GM18907 (cell line): Measurements from ENCODE around the gene CYBB.
A peak's percentile ranks its signal among the peaks of the same experiment; 100 is the strongest.

ENCODE experiments used
- ATAC-seq: cut with Tn5 transposase; IDR thresholded peaks from one replicate; pipeline ENCODE4 v1.9.1; 2021; ENCODE audit warnings: mild to moderate bottlenecking, moderate library complexity; ENCODE audit not compliant: unreplicated experiment

The CYBB gene

GRCh38 chrX:37785569-37785968, 5.7 kb downstream of the CYBB start:
- ATAC-seq = no peak

DNA sequence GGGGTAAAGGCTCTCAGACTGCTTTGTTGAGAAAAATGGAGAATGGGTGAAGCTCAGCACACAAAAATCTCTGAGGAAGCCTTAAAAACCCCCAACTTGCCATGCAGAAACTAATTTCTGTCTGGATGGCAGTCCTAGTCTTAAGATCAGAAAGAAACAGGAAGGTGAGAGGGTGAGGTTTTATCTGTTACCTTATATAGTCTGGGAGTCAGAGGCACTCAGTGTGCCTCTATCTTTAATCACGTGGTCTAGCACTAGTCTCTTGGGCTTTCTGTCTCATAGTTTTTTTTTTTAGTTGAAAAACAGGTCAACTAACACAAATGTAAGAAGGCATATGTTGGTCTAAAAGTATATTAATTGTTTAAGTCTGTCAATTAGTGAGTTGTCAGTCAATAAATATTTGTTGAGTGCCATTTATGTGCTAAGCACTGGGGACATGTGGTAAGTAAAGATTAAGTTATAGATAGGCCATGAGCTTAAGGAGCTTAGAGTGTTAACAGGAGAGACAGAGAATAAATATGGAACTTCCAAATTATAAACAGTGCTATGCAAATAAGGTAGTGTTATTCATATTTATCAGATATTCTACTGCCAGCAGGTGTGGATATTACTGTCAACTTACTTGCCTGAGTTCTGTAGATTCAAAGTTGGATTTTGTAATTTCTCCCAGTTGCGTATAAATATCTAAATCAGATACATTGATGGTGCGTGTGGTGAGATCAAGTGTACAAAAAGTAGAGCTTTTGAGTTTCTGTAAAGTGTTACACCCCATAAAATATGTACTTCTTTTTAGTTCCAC, 7.0 kb downstream of the CYBB start:
- ATAC-seq = peak; percentile 88

- peak; percentile 77 for ATAC-seq
These were observed 7.6 kb downstream of the CYBB start for GRCh38 chrX:37787423-37787869.

DNA sequence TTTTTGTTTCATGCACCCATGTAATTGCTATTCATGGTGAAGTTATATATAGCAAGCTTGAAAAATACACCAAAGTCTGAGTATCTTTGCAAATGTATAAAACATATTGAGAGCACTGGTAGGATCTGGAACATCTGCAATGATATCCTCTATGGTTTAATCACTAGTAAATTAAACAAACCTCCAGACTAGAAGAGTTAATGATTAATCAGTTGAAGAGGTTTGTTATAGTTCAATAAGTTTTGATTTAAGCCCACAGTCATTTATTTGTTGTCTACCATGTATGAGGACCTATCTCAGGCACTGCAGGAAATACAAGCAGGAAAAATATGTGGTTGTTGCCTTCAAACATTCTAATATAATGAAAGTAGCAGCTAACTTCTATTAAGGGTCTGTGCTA, 16.5 kb downstream of the CYBB start:
- ATAC-seq = peak; percentile 6

DNA sequence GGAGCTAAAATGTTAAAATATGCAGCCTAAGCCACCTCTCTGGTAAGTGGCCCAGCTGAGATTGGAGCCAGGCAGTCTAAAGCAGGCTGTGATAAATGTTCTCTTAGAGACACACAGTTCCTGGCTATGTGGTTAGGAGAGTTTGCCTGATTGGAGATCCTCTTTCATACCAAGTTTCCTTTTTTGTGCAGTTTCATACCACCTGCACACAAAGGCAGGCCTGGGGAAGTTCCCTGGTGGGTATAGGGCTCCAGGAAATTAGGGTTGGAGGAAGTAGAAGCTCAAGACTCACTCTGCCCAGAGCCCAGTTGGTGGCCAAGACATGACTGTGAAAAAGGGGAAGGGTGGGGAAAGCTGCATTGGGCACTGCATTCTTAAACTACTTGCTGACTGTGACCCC, 16.9 kb downstream of the CYBB start:
- peak; percentile 85 for ATAC-seq

- ATAC-seq = no peak
These were observed 20.1 kb downstream of the CYBB start for GRCh38 chrX:37799936-37800335.

DNA sequence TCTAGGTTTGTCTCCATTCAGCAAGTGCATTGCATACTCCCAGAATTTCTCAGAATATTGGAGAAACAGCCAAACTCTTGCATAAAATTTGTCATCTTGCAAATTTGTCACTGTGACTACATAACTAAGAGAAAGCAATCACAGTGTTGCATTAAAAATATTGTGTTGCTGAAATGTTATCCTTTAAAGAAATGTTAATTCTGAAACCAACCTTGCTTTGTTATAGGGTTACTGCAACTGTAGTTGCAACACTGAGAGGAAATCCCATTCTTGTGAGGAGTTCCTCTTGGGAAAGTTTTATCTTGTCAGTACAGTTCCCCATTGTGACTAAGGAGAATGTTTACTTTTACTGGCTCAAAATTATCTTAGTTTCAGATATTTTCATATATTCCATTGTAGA, 20.9 kb downstream of the CYBB start:
- no peak for ATAC-seq

GRCh38 chrX:37802028-37802427, 22.2 kb downstream of the CYBB start:
- no peak for ATAC-seq

DNA sequence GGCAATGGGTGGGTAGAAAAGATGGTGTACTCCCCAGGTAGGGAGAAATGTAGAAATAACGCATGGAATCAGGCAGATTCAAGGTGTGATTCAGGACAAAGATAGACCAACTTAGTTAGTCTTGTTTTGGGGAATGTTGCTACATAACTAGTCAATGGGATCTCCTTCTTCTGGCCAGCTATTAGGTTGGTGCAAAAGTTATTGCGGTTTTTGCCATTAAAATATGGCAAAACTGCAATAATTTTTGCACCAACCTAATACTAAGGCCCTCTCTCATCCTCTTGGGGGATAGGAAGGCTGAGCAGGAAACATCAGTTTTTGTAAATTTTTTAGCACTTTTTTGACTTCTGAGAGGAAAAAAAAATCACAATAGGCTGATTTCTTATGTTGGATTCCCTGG, 23.2 kb downstream of the CYBB start:
- ATAC-seq = no peak

- peak; percentile 44 for ATAC-seq
These were observed 30.1 kb downstream of the CYBB start for GRCh38 chrX:37809970-37810369.

DNA sequence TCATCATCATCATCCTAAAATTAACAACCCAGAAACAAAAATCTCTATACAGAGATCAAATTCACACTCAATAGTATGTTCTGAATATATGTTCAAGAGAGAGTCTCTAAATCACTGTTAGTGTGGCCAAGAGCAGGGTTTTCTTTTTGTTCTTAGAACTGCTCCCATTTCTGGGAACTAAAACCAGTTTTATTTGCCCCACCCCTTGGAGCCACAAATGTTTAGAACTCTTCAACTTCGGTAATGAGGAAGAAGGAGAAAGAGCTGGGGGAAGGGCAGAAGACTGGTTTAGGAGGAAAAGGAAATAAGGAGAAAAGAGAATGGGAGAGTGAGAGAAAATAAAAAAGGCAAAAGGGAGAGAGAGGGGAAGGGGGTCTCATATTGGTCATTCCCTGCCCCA, 32.3 kb downstream of the CYBB start:
- ATAC-seq = no peak

DNA sequence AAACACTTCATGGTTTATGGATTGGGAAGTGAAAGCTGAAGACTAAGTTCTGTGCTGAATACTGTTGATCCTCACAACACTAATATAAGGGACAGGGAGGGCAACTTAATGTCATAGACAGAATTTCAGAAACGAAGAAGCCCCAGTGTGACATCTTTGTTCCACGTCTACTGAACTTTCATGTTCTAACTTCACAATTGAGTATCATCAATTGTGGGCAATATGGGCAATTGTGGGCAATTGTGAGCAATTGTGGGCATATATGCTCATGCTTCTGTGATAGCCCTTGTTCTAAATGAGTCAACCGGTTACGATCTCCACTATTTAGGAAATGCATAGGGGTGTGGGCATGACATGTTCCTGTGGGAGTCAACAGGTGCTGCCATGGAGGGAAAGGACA, 33.7 kb downstream of the CYBB start:
- ATAC-seq = peak; percentile 28

- ATAC-seq = no peak
These were observed 35.5 kb downstream of the CYBB start for GRCh38 chrX:37815366-37815765.

DNA sequence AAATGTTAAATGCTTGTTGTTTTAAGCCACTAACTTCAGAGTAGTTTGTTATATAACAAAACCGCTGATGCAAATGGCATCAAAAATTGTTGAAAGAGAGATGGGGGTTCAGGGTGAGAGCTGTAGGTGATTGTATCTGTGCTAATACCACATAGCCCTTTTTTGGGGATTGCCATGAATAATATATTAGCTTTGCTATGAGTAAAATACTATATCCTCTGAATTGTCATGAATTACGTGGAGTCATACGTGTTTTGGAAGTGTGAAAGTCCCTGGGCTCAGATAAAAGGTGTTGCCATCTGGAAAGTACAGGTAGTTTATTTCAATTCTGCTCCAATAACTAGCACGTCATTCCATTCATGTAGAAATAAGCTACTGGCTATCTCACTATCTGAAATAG, 36.9 kb downstream of the CYBB start:
- no peak for ATAC-seq

GRCh38 chrX:37817176-37817575, 37.3 kb downstream of the CYBB start:
- ATAC-seq = no peak

GRCh38 chrX:37817579-37817978, 37.7 kb downstream of the CYBB start:
- ATAC-seq = peak; percentile 46

GRCh38 chrX:37818031-37818430, 38.2 kb downstream of the CYBB start:
- ATAC-seq = peak; percentile 51

GRCh38 chrX:37820646-37821045, 40.8 kb downstream of the CYBB start:
- no peak for ATAC-seq

DNA sequence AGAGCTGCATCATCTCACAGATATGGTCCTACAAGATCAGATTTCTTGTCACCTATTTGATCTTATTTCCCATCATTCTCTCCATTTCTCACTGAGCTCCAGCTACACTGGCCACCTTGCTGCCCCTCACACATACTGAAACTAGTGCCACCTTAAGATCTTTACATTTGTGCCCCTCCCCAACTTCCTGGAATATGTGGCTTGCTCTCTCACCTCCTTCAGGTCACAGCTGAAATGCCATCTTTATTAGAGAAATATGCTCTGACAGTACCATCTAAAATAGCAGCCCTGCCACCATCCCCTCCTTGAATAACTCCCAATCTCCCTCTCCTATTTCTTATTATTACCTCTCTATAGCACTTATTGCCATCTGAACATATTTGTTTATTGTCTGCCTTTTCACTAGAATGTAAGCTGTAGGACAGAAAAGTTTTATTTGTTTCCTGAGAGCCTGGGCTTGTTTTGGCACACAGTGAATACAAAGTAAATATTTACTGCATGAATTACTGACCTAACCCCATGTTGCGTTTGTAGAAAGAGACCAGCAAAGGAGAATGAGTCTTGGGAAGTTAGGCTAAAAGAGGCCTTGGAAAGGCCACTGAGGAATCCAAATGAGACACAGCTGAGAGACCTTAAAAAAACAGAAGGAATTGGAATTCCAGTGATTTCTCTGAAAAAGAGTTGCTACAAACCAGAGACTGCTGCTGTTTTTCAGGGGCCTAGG, 44.8 kb downstream of the CYBB start:
- no peak for ATAC-seq

DNA sequence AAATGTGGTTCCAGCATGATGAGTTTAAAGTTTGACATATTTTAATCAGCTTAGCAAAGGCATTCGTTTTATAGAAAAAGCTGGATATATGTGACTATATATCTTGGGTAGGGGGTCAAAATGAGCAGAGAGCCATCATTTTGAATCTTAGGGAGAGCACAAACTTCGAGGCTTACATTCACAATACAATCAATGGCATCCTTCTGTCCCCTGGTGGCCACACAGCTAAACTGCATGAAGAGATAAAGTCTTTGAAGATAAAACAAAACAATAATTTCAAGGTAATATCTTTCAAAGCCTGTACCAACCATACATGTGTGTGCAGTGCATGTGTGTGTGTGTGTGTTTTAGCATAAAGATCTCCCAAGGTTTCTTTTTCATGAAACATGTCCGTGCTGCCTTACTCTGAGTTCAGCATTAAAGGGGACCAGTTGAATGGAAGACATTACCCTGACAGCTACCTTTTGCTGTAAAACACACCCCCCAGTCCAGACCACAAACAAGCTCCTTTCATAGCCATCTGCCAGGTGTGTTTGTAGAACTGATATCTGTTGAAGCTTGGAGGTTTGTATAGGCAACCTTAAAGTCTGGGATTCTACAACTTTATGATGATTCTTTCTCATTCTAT, 45.5 kb downstream of the CYBB start:
- peak; percentile 72 for ATAC-seq

- ATAC-seq = no peak
These were observed 49.9 kb downstream of the CYBB start for GRCh38 chrX:37829721-37830120.

DNA sequence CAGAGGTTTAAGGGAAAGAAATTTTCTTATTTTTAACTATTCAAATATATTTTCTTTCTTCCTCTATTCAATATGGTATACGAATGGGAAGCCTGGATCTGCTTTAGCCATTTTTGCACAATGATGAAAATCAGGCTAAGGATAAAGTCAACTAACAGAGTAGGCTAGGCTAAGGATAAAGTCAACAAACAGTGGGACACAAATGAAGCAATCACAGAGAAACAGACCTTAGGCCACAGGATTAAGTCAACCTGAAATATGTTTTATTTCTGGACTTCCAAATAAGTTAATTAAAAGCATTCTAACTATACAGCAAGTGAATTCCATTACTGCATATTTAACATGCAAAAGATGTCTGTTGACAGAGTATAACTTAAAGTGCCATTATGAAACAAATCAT, 50.5 kb downstream of the CYBB start:
- no peak for ATAC-seq
